ENCODE results near the gene SARDH.

The SARDH gene

GRCh38 chr9:133742251-133742650 is 4.1 kb upstream of the SARDH start:
- no peaks in the 10 kb centered on the region for H3K9me3 ChIP-seq (ENCODE audit: low read length)
- H3K4me3 ChIP-seq (ENCODE audit: low read depth, low read length, poor library complexity, severe bottlenecking) = no peak overlapping the region
- no peaks in the 10 kb centered on the region for H3K4me1 ChIP-seq (ENCODE audit: insufficient read depth, low read length, severe bottlenecking)
- no peak for TF ChIP-seq CTCF (IDR thresholded peaks at IDR 0.05; ENCODE audit: low read length)
- no peak for TF ChIP-seq EZH2 (IDR thresholded peaks at IDR 0.05; ENCODE audit: borderline replicate concordance, low read length)
- H3K36me3 ChIP-seq (ENCODE audit: insufficient read depth, low read length) = no peaks in the 10 kb centered on the region
- H3K27ac ChIP-seq (ENCODE audit: low read depth, low read length, poor library complexity, severe bottlenecking) = no peak overlapping the region
- no peaks in the 10 kb centered on the region for H3K9me2 ChIP-seq (ENCODE audit: low read depth, low read length)
- H3K9ac ChIP-seq (ENCODE audit: low read length) = no peak overlapping the region
- H3K27me3 ChIP-seq (ENCODE audit: insufficient read depth, low read length) = no peaks in the 10 kb centered on the region
- H3K79me2 ChIP-seq (ENCODE audit: insufficient read depth, low read length) = no peaks in the 10 kb centered on the region
- no peaks in the 10 kb centered on the region for H4K20me1 ChIP-seq (ENCODE audit: insufficient read depth, low read length)
- no peaks in the 10 kb centered on the region for H3F3A ChIP-seq (ENCODE audit: insufficient read depth, low read length)
- no peak overlapping the region for H3K4me2 ChIP-seq (ENCODE audit: low read length)
- H2AFZ ChIP-seq (ENCODE audit: low read length) = no peak overlapping the region

- Histone ChIP-seq H3K9me2 (ENCODE audit: low read depth, low read length) (no peaks in the 10 kb centered on the region), H3K9me3 (ENCODE audit: low read length) (no peaks in the 10 kb centered on the region), H3K27me3 (ENCODE audit: insufficient read depth, low read length) (no peaks in the 10 kb centered on the region), H2AFZ (ENCODE audit: low read length) (no peak overlapping the region), H3K36me3 (ENCODE audit: insufficient read depth, low read length) (no peaks in the 10 kb centered on the region), H3F3A (ENCODE audit: insufficient read depth, low read length) (no peaks in the 10 kb centered on the region), H3K79me2 (ENCODE audit: insufficient read depth, low read length) (no peaks in the 10 kb centered on the region), H3K4me2 (ENCODE audit: low read length) (no peak overlapping the region), H3K27ac (ENCODE audit: low read depth, low read length, poor library complexity, severe bottlenecking) (no peak overlapping the region), H4K20me1 (ENCODE audit: insufficient read depth, low read length) (no peaks in the 10 kb centered on the region), H3K4me3 (ENCODE audit: low read depth, low read length, poor library complexity, severe bottlenecking) (no peak overlapping the region), H3K4me1 (ENCODE audit: insufficient read depth, low read length, severe bottlenecking) (no peaks in the 10 kb centered on the region), H3K9ac (ENCODE audit: low read length) (no peak overlapping the region)
- no peak for TF ChIP-seq EZH2 (IDR thresholded peaks at IDR 0.05; ENCODE audit: borderline replicate concordance, low read length)
- no peak for TF ChIP-seq CTCF (IDR thresholded peaks at IDR 0.05; ENCODE audit: low read length)
Measured at GRCh38 chr9:133741716-133742115, 3.6 kb upstream of the SARDH start.

- no peaks in the 10 kb centered on the region for H3K36me3 ChIP-seq (ENCODE audit: insufficient read depth, low read length)
- no peak overlapping the region for H3K4me3 ChIP-seq (ENCODE audit: low read depth, low read length, poor library complexity, severe bottlenecking)
- no peaks in the 10 kb centered on the region for H3K9me2 ChIP-seq (ENCODE audit: low read depth, low read length)
- H3K27ac ChIP-seq (ENCODE audit: low read depth, low read length, poor library complexity, severe bottlenecking) = no peak overlapping the region
- TF ChIP-seq EZH2 (IDR thresholded peaks at IDR 0.05; ENCODE audit: borderline replicate concordance, low read length) = no peak
- no peak for TF ChIP-seq CTCF (IDR thresholded peaks at IDR 0.05; ENCODE audit: low read length)
- no peaks in the 10 kb centered on the region for H3K4me1 ChIP-seq (ENCODE audit: insufficient read depth, low read length, severe bottlenecking)
- no peaks in the 10 kb centered on the region for H4K20me1 ChIP-seq (ENCODE audit: insufficient read depth, low read length)
- H3K9ac ChIP-seq (ENCODE audit: low read length) = no peak overlapping the region
- no peaks in the 10 kb centered on the region for H3K9me3 ChIP-seq (ENCODE audit: low read length)
- no peaks in the 10 kb centered on the region for H3K27me3 ChIP-seq (ENCODE audit: insufficient read depth, low read length)
- no peaks in the 10 kb centered on the region for H3F3A ChIP-seq (ENCODE audit: insufficient read depth, low read length)
- no peaks in the 10 kb centered on the region for H3K79me2 ChIP-seq (ENCODE audit: insufficient read depth, low read length)
- H3K4me2 ChIP-seq (ENCODE audit: low read length) = no peak overlapping the region
- no peak overlapping the region for H2AFZ ChIP-seq (ENCODE audit: low read length)
Measured at GRCh38 chr9:133740911-133741310, 2.8 kb upstream of the SARDH start.
